Left ventricle myocardium inferior (tissue), 1 donor: ENCODE results near the gene PROSER2. TPM values are rescaled to one million over a fixed set of nuclear protein-coding genes. Genes with fewer than 3 reads are reported as not detected.

ENCODE experiments used
- DNase-seq: peaks from one replicate; pipeline ENCODE4 v3.0.0-alpha.2; 2020
- H3K27ac ChIP-seq: fragments of 200-600 bp; replicated peaks from 2 replicates; pipeline ENCODE4 v1.8.0; 2021
- H3K27me3 ChIP-seq: fragments of 200-600 bp; 2 replicates; pipeline ENCODE4 v1.8.0; 2021; ENCODE audit warnings: low read depth
- H3K36me3 ChIP-seq: fragments of 200-600 bp; 2 replicates; pipeline ENCODE4 v1.8.0; 2021
- H3K4me1 ChIP-seq: fragments of 200-600 bp; 2 replicates; pipeline ENCODE4 v1.8.0; 2021
- H3K4me3 ChIP-seq: fragments of 200-600 bp; 2 replicates; pipeline ENCODE4 v1.8.0; 2021; ENCODE audit warnings: mild to moderate bottlenecking, moderate library complexity
- H3K9me3 ChIP-seq: fragments of 200-600 bp; replicated peaks from 2 replicates; pipeline ENCODE4 v1.8.0; 2021
- intact Hi-C: fragments of 100-400 bp; cut with micrococcal nuclease; formaldehyde crosslinking; loops from one replicate; pipeline ENCODE4 v1.11.0; 2022
- total RNA-seq: library from RNA; stranded (reverse); fragmentation: NEBNext Ultra II Directional; extraction: Animal tissue kit (Norgen Biotek cat#: 25700); gene quantifications from one replicate; pipeline ENCODE4 v1.2.1, GENCODE V29; 2021
- TF ChIP-seq, protein P1 (sequence below): fragments of 200-600 bp; IDR thresholded peaks from 2 replicates; pipeline ENCODE4 v1.8.0; 2021; ENCODE audit warnings: antibody characterized with exemption, mild to moderate bottlenecking, borderline replicate concordance
- donor health status: DM: no; HTN: yes; CAD: no; lungs with severe emphysema.

The PROSER2 gene
- total RNA-seq, 1 donor from 2014 or later: 0.52 TPM

DNA sequence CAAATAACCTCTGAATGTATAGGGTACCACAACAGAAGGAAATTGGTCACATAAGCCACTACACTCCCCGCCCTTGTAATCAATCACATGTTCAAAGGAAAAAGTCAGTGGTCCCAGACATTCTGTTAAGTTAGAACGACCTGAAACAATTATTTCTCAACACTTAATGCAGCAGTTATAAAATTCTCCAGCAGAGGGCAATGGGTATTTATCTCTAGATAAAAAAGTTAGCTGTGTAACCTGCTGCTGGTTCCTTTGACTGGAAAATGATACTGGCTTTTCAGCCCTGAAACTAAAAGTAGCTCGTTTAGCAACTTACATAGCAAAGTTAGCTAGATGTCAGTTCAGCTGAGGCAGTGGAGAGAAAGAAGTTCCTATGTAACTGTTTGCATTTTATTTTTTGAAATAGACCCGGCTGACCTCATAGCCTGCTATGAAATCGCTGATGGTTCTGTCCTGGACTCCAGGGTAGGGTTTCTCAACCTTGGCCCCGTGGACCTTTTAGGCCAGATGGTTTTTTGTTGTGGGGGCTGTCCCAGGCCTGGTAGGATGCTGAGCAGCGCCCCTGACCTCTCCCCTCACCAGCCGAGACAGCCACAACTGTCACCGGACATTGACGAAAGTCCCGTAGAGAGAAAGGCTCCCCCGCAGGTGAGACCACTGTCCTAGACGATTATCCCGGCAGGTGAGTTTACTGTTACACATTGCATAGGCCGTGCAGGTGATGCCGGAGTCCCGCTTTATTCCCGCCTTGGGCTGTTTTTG lies 40.2 kb upstream of the PROSER2 start:
- peaks cover 24% of the 10 kb centered on the region for H3K27me3 ChIP-seq
- no peaks in the 10 kb centered on the region for H3K9me3 ChIP-seq
- no peak overlapping the region for H3K27ac ChIP-seq
- TF ChIP-seq, protein P1, sequence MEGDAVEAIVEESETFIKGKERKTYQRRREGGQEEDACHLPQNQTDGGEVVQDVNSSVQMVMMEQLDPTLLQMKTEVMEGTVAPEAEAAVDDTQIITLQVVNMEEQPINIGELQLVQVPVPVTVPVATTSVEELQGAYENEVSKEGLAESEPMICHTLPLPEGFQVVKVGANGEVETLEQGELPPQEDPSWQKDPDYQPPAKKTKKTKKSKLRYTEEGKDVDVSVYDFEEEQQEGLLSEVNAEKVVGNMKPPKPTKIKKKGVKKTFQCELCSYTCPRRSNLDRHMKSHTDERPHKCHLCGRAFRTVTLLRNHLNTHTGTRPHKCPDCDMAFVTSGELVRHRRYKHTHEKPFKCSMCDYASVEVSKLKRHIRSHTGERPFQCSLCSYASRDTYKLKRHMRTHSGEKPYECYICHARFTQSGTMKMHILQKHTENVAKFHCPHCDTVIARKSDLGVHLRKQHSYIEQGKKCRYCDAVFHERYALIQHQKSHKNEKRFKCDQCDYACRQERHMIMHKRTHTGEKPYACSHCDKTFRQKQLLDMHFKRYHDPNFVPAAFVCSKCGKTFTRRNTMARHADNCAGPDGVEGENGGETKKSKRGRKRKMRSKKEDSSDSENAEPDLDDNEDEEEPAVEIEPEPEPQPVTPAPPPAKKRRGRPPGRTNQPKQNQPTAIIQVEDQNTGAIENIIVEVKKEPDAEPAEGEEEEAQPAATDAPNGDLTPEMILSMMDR: peak; percentile 75
- H3K36me3 ChIP-seq: no peaks in the 10 kb centered on the region
- no peak for DNase-seq
- no peaks in the 10 kb centered on the region for H3K4me1 ChIP-seq
- H3K4me3 ChIP-seq: no peak overlapping the region
- intact Hi-C loops: no loop called here

DNA sequence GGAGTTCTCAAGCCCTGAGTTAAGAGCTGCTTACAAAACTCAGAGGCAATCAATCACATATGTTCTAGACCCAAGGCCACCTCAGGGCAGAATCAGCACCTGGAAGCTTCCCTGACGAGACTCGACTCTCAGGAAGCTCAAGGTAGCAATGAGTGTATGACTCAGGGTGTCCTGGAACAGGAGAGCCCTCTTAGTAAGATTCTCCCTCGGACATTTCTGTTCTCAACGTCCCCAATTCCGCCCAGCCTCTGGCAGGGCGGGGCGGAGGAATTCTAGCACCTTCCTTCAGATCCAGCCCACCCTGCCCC lies 39.6 kb upstream of the PROSER2 start:
- DNase-seq: no peak
- TF ChIP-seq, protein P1: no peak
- no peaks in the 10 kb centered on the region for H3K36me3 ChIP-seq
- H3K27ac ChIP-seq: no peak overlapping the region
- no peaks in the 10 kb centered on the region for H3K4me1 ChIP-seq
- intact Hi-C loops: no loop called here
- H3K9me3 ChIP-seq: no peaks in the 10 kb centered on the region
- no peak overlapping the region for H3K4me3 ChIP-seq
- peaks cover 27% of the 10 kb centered on the region for H3K27me3 ChIP-seq

DNA sequence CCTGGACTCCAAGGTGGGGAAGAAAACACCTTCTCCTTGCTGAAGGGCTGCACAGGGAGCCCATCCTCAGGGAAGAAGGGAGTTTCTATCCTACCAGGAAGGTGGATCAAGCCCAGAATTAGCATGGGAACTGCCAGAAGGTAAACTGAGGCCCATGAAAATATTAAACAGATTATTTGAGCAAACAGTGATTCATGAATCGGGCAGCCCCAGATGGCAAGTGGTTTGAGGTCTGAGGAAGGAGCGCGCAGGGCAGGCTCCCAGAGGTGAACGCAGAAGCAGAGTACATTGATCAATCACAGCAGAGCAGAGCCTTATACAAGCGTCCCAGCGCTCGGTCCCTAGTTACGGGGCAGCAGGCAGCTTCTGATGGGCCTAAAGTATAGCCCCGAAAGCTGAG lies 35.8 kb upstream of the PROSER2 start:
- DNase-seq: no peak
- peaks cover 47% of the 10 kb centered on the region for H3K27me3 ChIP-seq
- TF ChIP-seq, protein P1: no peak
- H3K4me1 ChIP-seq: no peaks in the 10 kb centered on the region
- H3K4me3 ChIP-seq: no peak overlapping the region
- no peaks in the 10 kb centered on the region for H3K36me3 ChIP-seq
- intact Hi-C loops: no loop called here
- H3K27ac ChIP-seq: no peak overlapping the region
- no peaks in the 10 kb centered on the region for H3K9me3 ChIP-seq

DNA sequence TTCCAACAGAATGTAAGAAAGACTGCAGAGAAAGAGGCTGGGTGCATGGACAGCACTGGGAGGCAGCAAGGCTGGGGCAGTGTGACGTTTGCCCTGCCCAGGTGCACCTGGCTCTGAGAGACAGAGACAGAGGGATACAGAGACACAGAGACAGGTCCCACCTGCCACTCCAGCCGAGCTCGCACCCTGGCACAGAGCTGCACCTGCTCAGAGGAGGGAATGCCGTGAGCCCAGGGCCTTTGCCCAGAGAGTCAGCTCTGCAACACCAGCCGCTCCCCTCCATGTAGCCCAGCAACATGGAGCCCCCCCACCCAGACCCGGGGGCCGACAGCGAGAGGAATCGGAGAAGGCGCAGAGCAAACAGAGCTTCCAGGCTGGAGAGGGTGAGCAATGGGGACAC lies 35.3 kb upstream of the PROSER2 start:
- no peak for DNase-seq
- Histone ChIP-seq H3K27ac (no peak overlapping the region), H3K9me3 (no peaks in the 10 kb centered on the region), H3K36me3 (no peaks in the 10 kb centered on the region), H3K4me1 (no peaks in the 10 kb centered on the region), H3K27me3 (peaks cover 48% of the 10 kb centered on the region), H3K4me3 (no peak overlapping the region)
- TF ChIP-seq, protein P1: no peak
- intact Hi-C loops: no loop called here

DNA sequence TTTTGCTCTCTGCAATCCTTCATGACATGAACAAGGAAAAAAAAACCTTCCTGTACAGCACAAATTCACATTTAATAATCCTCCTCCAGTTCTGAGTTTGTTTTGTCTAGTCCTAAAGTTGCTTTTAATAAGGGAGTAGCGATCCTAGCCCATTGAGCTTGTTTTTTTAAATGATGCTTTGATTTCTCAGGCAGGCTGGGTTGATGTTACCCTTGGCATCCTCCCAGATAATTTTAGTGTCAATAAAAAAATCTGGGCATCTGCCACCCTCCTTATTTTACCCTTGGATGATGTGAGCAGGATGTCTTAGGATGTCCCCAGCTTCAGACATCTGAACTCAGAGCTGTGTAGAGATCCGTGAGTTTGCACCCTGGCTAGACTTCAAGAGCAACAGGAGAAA lies 33.9 kb upstream of the PROSER2 start:
- no peaks in the 10 kb centered on the region for H3K36me3 ChIP-seq
- H3K27me3 ChIP-seq: peaks cover 48% of the 10 kb centered on the region
- TF ChIP-seq, protein P1: no peak
- H3K4me1 ChIP-seq: no peaks in the 10 kb centered on the region
- no peaks in the 10 kb centered on the region for H3K9me3 ChIP-seq
- H3K27ac ChIP-seq: no peak overlapping the region
- H3K4me3 ChIP-seq: no peak overlapping the region
- intact Hi-C loops: no loop called here
- DNase-seq: no peak
